ENCODE measurements around the gene KLF15.

Gene KLF15

GRCh38 chr3:126372413-126373145, 15.4 kb upstream of the KLF15 start:
- no peaks in the 10 kb centered on the region for H3K36me3 ChIP-seq (ENCODE audit: control insufficient read depth in 2 of 2, insufficient read depth in 1 of 2, low read length in 2 of 2)
- TF ChIP-seq ZNF548 (tag by site-specific recombination; IDR thresholded peaks at IDR 0.05) (no peak), ZNF639 (tag by site-specific recombination; IDR thresholded peaks at IDR 0.05) (no peak), ZNF449 (tag by site-specific recombination; IDR thresholded peaks at IDR 0.05) (no peak), ZNF175 (tag by site-specific recombination; IDR thresholded peaks at IDR 0.05) (no peak), ZNF10 (tag by site-specific recombination; IDR thresholded peaks at IDR 0.05) (no peak), PATZ1 (tag by site-specific recombination; IDR thresholded peaks at IDR 0.05) (no peak), RBAK (tag by site-specific recombination; IDR thresholded peaks at IDR 0.05) (no peak), ZNF354C (tag by site-specific recombination; IDR thresholded peaks at IDR 0.05; ENCODE audit: borderline replicate concordance, low read depth) (no peak), ZNF366 (tag by site-specific recombination; conservative IDR thresholded peaks at IDR 0.05) (no peak), ZNF18 (tag by site-specific recombination; IDR thresholded peaks at IDR 0.05) (no peak), BCL11A (tag by site-specific recombination; IDR thresholded peaks at IDR 0.05; ENCODE audit: low read depth) (no peak), IKZF3 (tag by site-specific recombination; IDR thresholded peaks at IDR 0.05) (no peak), ZNF660 (tag by site-specific recombination; IDR thresholded peaks at IDR 0.05) (no peak), ZNF423 (tag by site-specific recombination; IDR thresholded peaks at IDR 0.05) (no peak), ZNF2 (tag by site-specific recombination; IDR thresholded peaks at IDR 0.05) (no peak), ZNF302 (tag by site-specific recombination; IDR thresholded peaks at IDR 0.05; ENCODE audit: low read depth) (no peak), ZNF626 (tag by site-specific recombination; IDR thresholded peaks at IDR 0.05) (no peak), ZNF248 (tag by site-specific recombination; IDR thresholded peaks at IDR 0.05) (no peak)
- H3K27ac ChIP-seq (ENCODE audit: extremely low read depth, low read depth, low read length), result no peak overlapping the region
- H3K4me1 ChIP-seq (ENCODE audit: control insufficient read depth, insufficient read depth, low read length), result no peaks in the 10 kb centered on the region
- ChIA-PET POLR2A (no interaction called here), CTCF (no interaction called here)
- H3K4me3 ChIP-seq (ENCODE audit: low read depth, low read length), result no peak overlapping the region
- H3K9me3 ChIP-seq (ENCODE audit: control insufficient read depth, insufficient read depth, low read depth, low read length), result no peaks in the 10 kb centered on the region

- Histone ChIP-seq H3K4me3 (ENCODE audit: low read depth, low read length) (no peak overlapping the region), H3K27ac (ENCODE audit: extremely low read depth, low read depth, low read length) (no peak overlapping the region), H3K9me3 (ENCODE audit: control insufficient read depth, insufficient read depth, low read depth, low read length) (no peaks in the 10 kb centered on the region), H3K36me3 (ENCODE audit: control insufficient read depth in 2 of 2, insufficient read depth in 1 of 2, low read length in 2 of 2) (no peaks in the 10 kb centered on the region), H3K4me1 (ENCODE audit: control insufficient read depth, insufficient read depth, low read length) (no peaks in the 10 kb centered on the region)
- TF ChIP-seq ZNF426 (tag by site-specific recombination; IDR thresholded peaks at IDR 0.05), result no peak
- TF ChIP-seq KLF8 (tag by site-specific recombination; IDR thresholded peaks at IDR 0.05), result no peak
- TF ChIP-seq ZBTB1 (tag by site-specific recombination; IDR thresholded peaks at IDR 0.05), result no peak
- TF ChIP-seq ZBTB6 (tag by site-specific recombination; IDR thresholded peaks at IDR 0.05), result no peak
- TF ChIP-seq ZSCAN5A (tag by site-specific recombination; IDR thresholded peaks at IDR 0.05), result no peak
- no peak for TF ChIP-seq ZNF311 (tag by site-specific recombination; IDR thresholded peaks at IDR 0.05; ENCODE audit: borderline replicate concordance)
- TF ChIP-seq SCRT1 (tag by site-specific recombination; IDR thresholded peaks at IDR 0.05; ENCODE audit: borderline replicate concordance), result no peak
- TF ChIP-seq ZNF223 (tag by site-specific recombination; IDR thresholded peaks at IDR 0.05), result no peak
- ChIA-PET POLR2A (no interaction called here), CTCF (interaction anchor here (0.7 kb wide), 1 partner anchor 237 kb away, joined by 3 read pairs; no protein-coding TSS in a partner anchor)
Measured at GRCh38 chr3:126371096-126371705, 14.0 kb upstream of the KLF15 start.
